Measurements from ENCODE around the gene TDRD10.

- TF ChIP-seq YY1 (IDR thresholded peaks at IDR 0.05; ENCODE audit: insufficient read depth, insufficient read length) = no peak
- no peak for TF ChIP-seq ZNF274 (IDR thresholded peaks at IDR 0.05; ENCODE audit: low read depth, low read length)
- TF ChIP-seq SUZ12 (IDR thresholded peaks at IDR 0.05; ENCODE audit: extremely low read depth, insufficient read depth, insufficient read length) = no peak
Observed at GRCh38 chr1:154575147-154575927, 73.3 kb downstream of the TDRD10 start.
